ENCODE measurements around the gene ETV5.

The ETV5 gene

GRCh38 chr3:186077466-186077865, 31.4 kb downstream of the ETV5 start:
- no peaks in the 10 kb centered on the region for H3K79me2 ChIP-seq
- no peak overlapping the region for H2AFZ ChIP-seq
- H3K36me3 ChIP-seq (ENCODE audit: control insufficient read depth, insufficient read depth, low read length): no peaks in the 10 kb centered on the region
- no peaks in the 10 kb centered on the region for H3K27me3 ChIP-seq (ENCODE audit: control insufficient read depth, insufficient read depth, low read length)
- H3K4me2 ChIP-seq (ENCODE audit: low read length): no peak overlapping the region
- H3K4me1 ChIP-seq: no peaks in the 10 kb centered on the region
- H3K4me3 ChIP-seq (ENCODE audit: low read depth, low read length): no peak overlapping the region
- no peaks in the 10 kb centered on the region for H3K9me3 ChIP-seq (ENCODE audit: control insufficient read depth, low read length)
- TF ChIP-seq CTCF (IDR thresholded peaks at IDR 0.05): no peak
- H3K9ac ChIP-seq: no peak overlapping the region
- H3K27ac ChIP-seq: no peak overlapping the region

GRCh38 chr3:186075931-186076567, 32.8 kb downstream of the ETV5 start:
- no peak overlapping the region for H2AFZ ChIP-seq
- no peak for TF ChIP-seq CTCF (IDR thresholded peaks at IDR 0.05)

GRCh38 chr3:186075489-186075888, 33.4 kb downstream of the ETV5 start:
- no peak overlapping the region for H3K27ac ChIP-seq
- no peak overlapping the region for H2AFZ ChIP-seq
- H3K79me2 ChIP-seq: no peaks in the 10 kb centered on the region
- H3K9me3 ChIP-seq (ENCODE audit: control insufficient read depth, low read length): no peaks in the 10 kb centered on the region
- no peaks in the 10 kb centered on the region for H3K36me3 ChIP-seq (ENCODE audit: control insufficient read depth, insufficient read depth, low read length)
- no peak overlapping the region for H3K9ac ChIP-seq
- no peak overlapping the region for H3K4me2 ChIP-seq (ENCODE audit: low read length)
- H3K4me3 ChIP-seq (ENCODE audit: low read depth, low read length): no peak overlapping the region
- H3K4me1 ChIP-seq: no peaks in the 10 kb centered on the region
- no peak for TF ChIP-seq CTCF (IDR thresholded peaks at IDR 0.05)
- no peaks in the 10 kb centered on the region for H3K27me3 ChIP-seq (ENCODE audit: control insufficient read depth, insufficient read depth, low read length)

More at GRCh38 chr3:186075931-186076567, 32.8 kb downstream of the ETV5 start:
- Histone ChIP-seq H3K36me3 (ENCODE audit: control insufficient read depth, insufficient read depth, low read length) (no peaks in the 10 kb centered on the region), H3K9ac (no peak overlapping the region), H3K79me2 (no peaks in the 10 kb centered on the region), H3K4me2 (ENCODE audit: low read length) (no peak overlapping the region), H3K27me3 (ENCODE audit: control insufficient read depth, insufficient read depth, low read length) (no peaks in the 10 kb centered on the region), H3K4me3 (ENCODE audit: low read depth, low read length) (no peak overlapping the region), H3K27ac (no peak overlapping the region), H3K9me3 (ENCODE audit: control insufficient read depth, low read length) (no peaks in the 10 kb centered on the region), H3K4me1 (no peaks in the 10 kb centered on the region)

- H2AFZ ChIP-seq: no peak overlapping the region
Measured at GRCh38 chr3:186073641-186074040, 35.2 kb downstream of the ETV5 start.

More at GRCh38 chr3:186073641-186074040, 35.2 kb downstream of the ETV5 start:
- no peaks in the 10 kb centered on the region for H3K36me3 ChIP-seq (ENCODE audit: control insufficient read depth, insufficient read depth, low read length)
- H3K4me1 ChIP-seq: peaks cover 4% of the 10 kb centered on the region
- H3K9ac ChIP-seq: no peak overlapping the region
- H3K9me3 ChIP-seq (ENCODE audit: control insufficient read depth, low read length): no peaks in the 10 kb centered on the region
- no peak overlapping the region for H3K4me2 ChIP-seq (ENCODE audit: low read length)
- no peak for TF ChIP-seq CTCF (IDR thresholded peaks at IDR 0.05)
- H3K79me2 ChIP-seq: no peaks in the 10 kb centered on the region
- H3K27ac ChIP-seq: no peak overlapping the region
- H3K27me3 ChIP-seq (ENCODE audit: control insufficient read depth, insufficient read depth, low read length): no peaks in the 10 kb centered on the region
- no peak overlapping the region for H3K4me3 ChIP-seq (ENCODE audit: low read depth, low read length)

All from parathyroid adenoma (tissue), 2 donors.